GM19035 (cell line): Measurements from ENCODE around the gene ITIH2.

ENCODE experiments used
- ATAC-seq: cut with Tn5 transposase; IDR thresholded peaks from one replicate; pipeline ENCODE4 v1.9.1; 2021; ENCODE audit not compliant: unreplicated experiment

Gene ITIH2

GRCh38 chr10:7792541-7792940, 89.4 kb downstream of the ITIH2 start:
- no peak for ATAC-seq

- no peak for ATAC-seq
These were observed 91.3 kb downstream of the ITIH2 start for GRCh38 chr10:7794251-7795026.

- no peak for ATAC-seq
These were observed 92.5 kb downstream of the ITIH2 start for GRCh38 chr10:7795605-7796004.

GRCh38 chr10:7797582-7797981, 94.5 kb downstream of the ITIH2 start:
- ATAC-seq, result no peak
